ENCODE results near the gene LAMB3.

LAMB3 gene

DNA sequence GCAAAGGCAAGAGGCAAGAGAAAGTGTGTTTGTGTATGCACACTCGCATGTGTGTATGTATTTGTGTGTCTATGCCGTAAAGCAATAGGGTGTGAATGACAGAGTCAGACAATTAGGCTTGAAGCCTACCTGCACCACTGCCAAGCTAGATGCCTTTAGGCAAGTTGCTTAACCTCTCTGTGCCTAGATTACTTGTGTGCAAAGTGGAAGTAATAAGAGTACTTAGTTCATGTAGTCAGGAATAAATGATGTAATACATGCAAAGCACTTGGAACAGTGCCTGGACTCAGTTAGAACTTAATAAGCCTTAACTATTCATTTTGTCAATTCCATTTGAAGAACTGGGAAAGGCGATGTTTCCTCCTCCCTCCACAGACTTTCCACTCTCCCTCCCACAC is 31.7 kb downstream of the LAMB3 start:
- H3K27ac Mint-ChIP-seq = no peak overlapping the region
- H3K4me1 Mint-ChIP-seq (ENCODE audit: low read depth) = no peaks in the 10 kb centered on the region
- H3K36me3 Mint-ChIP-seq (ENCODE audit: low read depth) = no peaks in the 10 kb centered on the region
- no peak overlapping the region for H3K4me3 Mint-ChIP-seq
- H3K9me3 Mint-ChIP-seq = no peaks in the 10 kb centered on the region
- H3K27me3 Mint-ChIP-seq = no peaks in the 10 kb centered on the region

DNA sequence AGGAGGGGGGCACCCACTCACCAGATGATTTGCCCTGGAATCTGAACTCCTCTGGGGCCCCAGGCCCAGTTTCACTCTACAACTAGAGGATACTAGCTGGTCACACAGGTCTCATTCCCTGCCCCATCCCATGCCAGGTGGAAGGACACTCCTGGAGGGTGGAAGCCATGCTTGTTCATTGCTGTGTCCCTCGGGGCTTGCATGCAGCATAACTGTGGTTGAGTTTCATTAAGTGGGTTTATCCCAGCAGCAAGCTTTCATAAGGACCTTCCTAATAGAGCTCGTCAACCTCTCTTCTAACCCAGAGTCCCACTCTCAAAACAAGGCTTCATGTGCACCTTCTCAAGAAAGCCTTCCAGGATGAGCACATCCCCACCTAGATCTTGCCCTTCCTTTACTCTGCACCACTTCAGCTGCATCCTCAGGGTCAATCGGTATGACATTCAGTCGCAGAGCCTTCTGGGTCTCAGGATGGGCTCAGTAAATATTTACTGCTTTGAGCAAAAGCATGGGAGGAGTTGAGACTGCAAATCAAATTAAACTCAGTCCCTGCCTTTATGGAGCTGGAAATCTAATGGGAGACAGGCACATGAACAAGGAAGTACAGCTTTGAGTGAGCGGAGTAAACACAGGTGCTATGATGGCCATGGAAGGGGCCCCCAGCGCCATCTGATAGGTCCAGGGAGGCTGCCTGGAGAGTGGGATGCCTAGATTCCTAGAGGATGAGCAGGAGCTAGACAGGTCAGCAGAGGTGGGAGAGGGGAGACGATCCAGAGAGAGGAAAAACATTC is 32.3 kb downstream of the LAMB3 start:
- Mint-ChIP-seq H3K36me3 (ENCODE audit: low read depth) (no peaks in the 10 kb centered on the region), H3K27ac (no peak overlapping the region), H3K4me1 (ENCODE audit: low read depth) (no peaks in the 10 kb centered on the region), H3K9me3 (no peaks in the 10 kb centered on the region), H3K4me3 (no peak overlapping the region), H3K27me3 (no peaks in the 10 kb centered on the region)

DNA sequence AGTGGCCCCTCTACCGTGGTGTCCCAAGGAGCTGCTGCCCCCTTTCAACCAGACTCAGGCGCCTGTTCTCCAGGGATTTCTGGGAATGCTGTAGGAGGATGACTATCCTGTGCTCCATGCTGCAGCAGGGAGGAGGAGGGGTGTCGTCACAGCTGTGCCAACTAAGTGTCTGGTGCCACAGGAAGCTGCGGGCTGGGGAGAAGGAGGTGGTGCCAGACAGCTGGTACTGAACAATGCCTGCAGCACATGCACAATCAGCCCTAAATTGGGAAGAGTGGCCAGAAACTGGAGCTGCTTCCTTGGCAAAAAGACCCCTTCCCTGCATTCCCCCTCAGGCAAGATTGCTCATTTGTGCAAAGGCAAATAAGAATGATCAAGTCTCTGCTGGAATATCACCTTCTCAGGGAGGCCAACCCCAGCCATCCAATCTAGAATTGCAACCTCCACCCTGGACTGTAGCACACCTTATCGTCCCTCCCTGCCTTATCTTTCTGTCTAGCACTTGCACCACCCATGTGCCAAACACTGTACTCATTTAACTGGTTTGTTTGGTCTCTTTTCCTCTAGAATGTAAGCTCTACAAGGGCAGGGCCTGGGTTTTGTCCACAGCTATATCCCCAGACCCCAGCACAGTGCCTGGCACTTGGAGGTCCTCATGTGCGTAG is 33.3 kb downstream of the LAMB3 start:
- H3K9me3 Mint-ChIP-seq = no peaks in the 10 kb centered on the region
- H3K27ac Mint-ChIP-seq = no peak overlapping the region
- H3K4me3 Mint-ChIP-seq = no peak overlapping the region
- no peaks in the 10 kb centered on the region for H3K27me3 Mint-ChIP-seq
- no peaks in the 10 kb centered on the region for H3K36me3 Mint-ChIP-seq (ENCODE audit: low read depth)
- H3K4me1 Mint-ChIP-seq (ENCODE audit: low read depth) = no peaks in the 10 kb centered on the region

DNA sequence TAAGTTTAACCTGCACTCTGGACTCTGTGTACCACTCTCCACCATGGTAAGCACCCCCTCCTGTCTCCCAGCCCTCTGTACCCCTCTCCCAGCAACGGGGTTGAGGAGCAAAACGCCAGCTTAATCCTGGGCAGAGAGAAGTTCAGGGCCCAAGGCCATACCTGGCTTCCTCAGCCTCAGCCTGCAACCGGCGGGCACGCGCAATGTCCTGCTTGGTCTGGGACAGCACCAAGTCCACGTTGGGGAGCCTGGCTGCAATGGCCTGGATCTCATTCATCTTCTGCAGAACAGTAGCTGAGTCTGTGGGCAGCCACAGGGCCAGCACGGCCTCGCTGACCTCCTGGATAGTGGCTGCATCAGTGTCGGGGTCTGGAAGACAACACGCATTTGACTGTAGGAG is 33.9 kb downstream of the LAMB3 start:
- Mint-ChIP-seq H3K27ac (no peak overlapping the region), H3K4me1 (ENCODE audit: low read depth) (no peaks in the 10 kb centered on the region), H3K27me3 (no peaks in the 10 kb centered on the region), H3K4me3 (no peak overlapping the region), H3K36me3 (ENCODE audit: low read depth) (no peaks in the 10 kb centered on the region), H3K9me3 (no peaks in the 10 kb centered on the region)

DNA sequence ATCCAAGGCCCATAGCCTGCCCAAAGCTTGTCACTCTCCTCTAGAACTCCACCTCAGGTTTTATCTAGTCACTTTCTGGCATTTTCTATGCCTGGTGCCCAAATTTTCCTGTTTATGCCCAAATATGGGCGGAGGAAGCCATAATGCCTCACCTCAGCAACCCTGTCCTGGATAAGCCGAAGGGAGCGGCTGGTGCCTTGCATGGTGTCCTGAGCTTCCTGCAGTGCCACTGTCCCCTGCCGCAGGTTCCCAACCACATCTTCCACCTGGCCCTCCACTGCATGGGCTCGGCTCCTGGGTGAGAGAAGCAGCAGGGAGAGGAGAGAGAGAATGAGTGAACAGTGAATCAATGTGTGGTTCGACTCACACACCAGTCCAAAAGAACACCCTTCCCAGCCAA is 34.5 kb downstream of the LAMB3 start:
- Mint-ChIP-seq H3K27ac (no peak overlapping the region), H3K27me3 (no peaks in the 10 kb centered on the region), H3K4me1 (ENCODE audit: low read depth) (no peaks in the 10 kb centered on the region), H3K4me3 (no peak overlapping the region), H3K36me3 (ENCODE audit: low read depth) (no peaks in the 10 kb centered on the region), H3K9me3 (no peaks in the 10 kb centered on the region)

DNA sequence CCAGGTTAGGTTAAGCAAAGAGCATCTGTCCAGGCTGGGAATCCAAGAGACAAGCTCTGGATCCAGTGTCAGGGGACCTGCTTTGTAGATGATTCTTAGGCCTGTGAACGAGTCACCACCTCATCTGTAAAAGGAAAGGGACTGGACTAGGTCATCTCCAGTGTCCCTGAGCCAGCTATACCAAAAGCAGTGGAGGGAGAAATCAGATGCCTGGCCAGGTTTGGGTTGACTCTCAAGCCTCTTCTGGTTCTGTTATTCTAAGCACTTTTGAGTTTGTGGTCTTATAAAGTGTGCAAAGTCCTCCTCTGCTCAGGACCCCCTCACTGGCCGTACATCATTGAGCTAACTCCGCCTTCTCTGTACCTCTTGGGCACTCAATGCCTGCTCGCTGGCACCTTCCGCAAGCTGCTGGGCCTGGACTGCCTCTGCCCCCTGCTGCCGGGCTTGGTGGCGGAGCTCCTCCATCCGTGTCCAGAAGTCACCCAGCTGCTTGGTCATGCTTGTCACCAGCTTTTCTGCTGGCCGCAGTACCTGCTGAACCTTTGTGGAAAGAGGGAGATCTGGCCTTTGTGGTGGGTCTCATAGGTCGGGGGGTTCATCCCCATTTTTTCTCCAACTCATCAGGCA is 35.1 kb downstream of the LAMB3 start:
- Mint-ChIP-seq H3K4me1 (ENCODE audit: low read depth) (no peaks in the 10 kb centered on the region), H3K36me3 (ENCODE audit: low read depth) (no peaks in the 10 kb centered on the region), H3K27me3 (no peaks in the 10 kb centered on the region), H3K27ac (no peak overlapping the region), H3K9me3 (no peaks in the 10 kb centered on the region), H3K4me3 (no peak overlapping the region)

DNA sequence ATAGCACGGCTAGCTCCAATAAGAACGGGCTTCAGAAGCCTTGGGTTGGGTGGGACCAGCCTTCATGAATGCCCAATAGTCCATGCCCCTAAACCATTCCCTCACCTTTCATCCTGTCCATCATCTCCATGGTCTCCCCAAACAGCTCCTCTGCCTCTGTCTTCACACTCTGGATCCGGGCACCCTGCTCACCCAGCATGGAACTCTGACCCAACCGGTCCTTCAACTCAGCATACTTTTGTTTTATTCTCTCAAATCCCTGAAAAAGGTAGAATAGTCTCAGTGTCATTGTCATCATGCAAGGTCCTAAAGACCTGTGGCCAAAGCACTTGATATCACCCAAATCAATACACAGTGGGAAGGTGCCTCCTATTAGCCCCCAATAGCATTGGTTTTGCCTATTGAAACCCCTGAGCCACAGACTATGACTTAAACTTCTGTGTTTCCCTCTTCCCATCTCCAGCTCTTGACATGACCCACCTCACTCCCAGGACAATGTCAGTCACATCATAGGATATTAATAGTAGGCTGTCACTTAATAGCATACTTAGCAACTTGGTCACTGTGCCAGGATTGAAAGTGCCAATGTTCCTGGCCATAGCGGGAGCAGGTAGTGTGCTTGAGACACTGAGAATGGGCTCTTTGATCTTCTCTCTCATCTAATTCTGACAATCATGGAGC is 35.7 kb downstream of the LAMB3 start:
- Mint-ChIP-seq H3K4me3 (no peak overlapping the region), H3K4me1 (ENCODE audit: low read depth) (no peaks in the 10 kb centered on the region), H3K27me3 (no peaks in the 10 kb centered on the region), H3K36me3 (ENCODE audit: low read depth) (no peaks in the 10 kb centered on the region), H3K27ac (no peak overlapping the region), H3K9me3 (no peaks in the 10 kb centered on the region)

DNA sequence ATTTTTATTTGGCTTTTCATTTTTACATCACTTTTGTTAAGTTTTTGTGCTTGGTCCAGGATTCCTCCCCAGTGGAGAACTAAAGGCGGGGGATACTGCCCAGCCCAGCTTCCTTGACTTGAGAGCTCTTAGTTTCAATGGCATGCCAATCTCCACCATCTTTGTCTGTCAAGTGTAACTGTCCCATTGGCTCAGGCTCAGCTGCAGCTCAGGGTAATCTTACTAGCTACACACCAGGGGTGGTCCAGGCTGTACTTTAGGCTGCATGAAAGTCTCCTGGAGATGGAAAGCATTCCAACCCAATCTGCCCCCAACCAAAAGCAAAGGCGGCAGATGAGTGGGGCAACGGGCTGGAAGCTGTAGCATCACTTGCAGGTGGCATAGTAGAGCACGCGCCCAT is 37.3 kb downstream of the LAMB3 start:
- no peaks in the 10 kb centered on the region for H3K4me1 Mint-ChIP-seq (ENCODE audit: low read depth)
- no peak overlapping the region for H3K4me3 Mint-ChIP-seq
- no peaks in the 10 kb centered on the region for H3K36me3 Mint-ChIP-seq (ENCODE audit: low read depth)
- no peak overlapping the region for H3K27ac Mint-ChIP-seq
- H3K9me3 Mint-ChIP-seq = no peaks in the 10 kb centered on the region
- no peaks in the 10 kb centered on the region for H3K27me3 Mint-ChIP-seq

DNA sequence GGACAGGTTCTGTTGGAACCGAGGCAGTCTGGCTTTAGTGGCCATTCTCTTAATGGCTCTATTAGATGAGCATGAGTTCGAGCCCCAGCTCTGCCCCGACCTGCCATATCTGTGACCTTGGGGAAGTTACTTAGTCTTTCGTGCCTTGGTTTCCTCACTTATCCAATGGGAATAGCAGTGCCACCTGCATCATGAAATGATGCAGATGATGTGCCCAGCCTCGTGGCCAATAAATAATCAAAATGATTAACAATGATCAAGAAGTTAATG is 38.1 kb downstream of the LAMB3 start:
- Mint-ChIP-seq H3K27me3 (no peaks in the 10 kb centered on the region), H3K27ac (no peak overlapping the region), H3K36me3 (ENCODE audit: low read depth) (no peaks in the 10 kb centered on the region), H3K4me1 (ENCODE audit: low read depth) (no peaks in the 10 kb centered on the region), H3K9me3 (no peaks in the 10 kb centered on the region), H3K4me3 (no peak overlapping the region)

DNA sequence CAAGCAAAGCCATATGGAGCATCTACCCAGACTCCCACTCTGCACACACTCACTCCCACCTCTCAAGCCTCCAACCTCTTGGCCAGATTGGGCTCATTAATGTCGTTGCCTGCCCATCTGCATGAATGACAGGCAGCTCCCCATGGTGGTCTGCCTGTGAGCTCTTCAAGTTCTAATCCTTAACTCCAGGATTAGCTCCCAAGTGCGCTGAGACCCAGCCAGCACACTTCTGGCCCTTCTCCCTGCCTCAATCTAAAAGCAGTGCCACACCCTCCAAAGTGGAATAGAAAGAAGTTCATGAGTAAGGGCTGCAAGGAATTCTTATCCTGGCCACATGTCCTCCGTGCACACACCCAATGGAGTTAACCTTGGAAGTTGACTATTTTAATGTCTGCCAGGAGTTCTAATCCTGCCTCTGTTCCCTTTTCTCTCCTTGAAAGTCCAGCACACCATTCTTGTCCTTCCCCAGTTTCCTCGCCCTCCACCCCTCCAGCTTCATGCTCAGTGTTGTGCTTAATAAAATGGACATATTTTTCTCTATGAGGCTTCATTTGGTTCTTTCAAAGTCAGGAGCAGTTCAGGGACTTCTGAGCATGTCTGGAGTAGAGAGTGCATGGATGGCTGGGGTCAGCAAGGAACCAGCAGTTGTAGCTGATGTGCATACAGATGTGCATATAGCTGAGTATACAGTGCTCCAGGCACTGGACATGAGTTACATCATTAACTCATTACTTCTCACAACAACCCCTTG is 38.6 kb downstream of the LAMB3 start:
- H3K27me3 Mint-ChIP-seq = no peaks in the 10 kb centered on the region
- H3K36me3 Mint-ChIP-seq (ENCODE audit: low read depth) = no peaks in the 10 kb centered on the region
- H3K27ac Mint-ChIP-seq = no peak overlapping the region
- no peaks in the 10 kb centered on the region for H3K4me1 Mint-ChIP-seq (ENCODE audit: low read depth)
- H3K4me3 Mint-ChIP-seq = no peak overlapping the region
- H3K9me3 Mint-ChIP-seq = no peaks in the 10 kb centered on the region

DNA sequence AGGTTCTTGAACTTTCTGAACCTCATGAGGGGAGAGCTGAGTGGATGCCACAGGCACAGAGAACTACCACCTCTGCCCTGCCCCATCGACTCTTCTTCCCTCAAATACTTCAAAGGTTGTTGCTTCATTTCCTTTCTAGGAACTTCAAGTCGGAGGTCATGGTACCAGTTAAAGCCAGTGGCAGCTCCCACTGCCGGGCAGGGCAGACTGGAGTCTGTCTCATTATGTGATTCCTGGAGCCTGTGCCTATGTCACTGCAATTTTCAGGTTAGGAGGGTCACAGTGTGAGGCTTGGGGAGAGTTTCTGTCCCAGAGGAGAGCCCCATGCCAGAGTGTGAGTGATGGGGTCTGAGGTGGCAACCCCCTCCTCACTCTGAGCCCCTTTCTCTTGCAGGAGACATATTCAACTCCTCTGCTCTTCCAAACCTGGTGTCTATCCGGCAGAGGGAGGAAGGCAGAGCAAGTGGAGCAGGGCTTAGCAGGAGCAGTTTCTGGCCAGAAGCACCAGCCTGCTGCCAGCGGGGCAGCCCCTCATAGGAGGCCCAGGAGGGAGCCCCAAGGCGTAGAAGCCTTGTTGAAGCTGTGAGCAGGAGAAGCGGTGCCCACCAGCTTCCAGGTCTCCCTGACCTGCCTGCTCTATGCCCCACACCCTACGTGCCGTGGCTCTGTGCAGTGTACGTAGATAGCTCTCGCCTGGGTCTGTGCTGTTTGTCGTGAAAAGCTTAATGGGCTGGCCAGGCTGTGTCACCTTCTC is 39.4 kb downstream of the LAMB3 start:
- Mint-ChIP-seq H3K27me3 (no peaks in the 10 kb centered on the region), H3K9me3 (no peaks in the 10 kb centered on the region), H3K4me1 (ENCODE audit: low read depth) (no peaks in the 10 kb centered on the region), H3K36me3 (ENCODE audit: low read depth) (no peaks in the 10 kb centered on the region), H3K4me3 (no peak overlapping the region), H3K27ac (no peak overlapping the region)

DNA sequence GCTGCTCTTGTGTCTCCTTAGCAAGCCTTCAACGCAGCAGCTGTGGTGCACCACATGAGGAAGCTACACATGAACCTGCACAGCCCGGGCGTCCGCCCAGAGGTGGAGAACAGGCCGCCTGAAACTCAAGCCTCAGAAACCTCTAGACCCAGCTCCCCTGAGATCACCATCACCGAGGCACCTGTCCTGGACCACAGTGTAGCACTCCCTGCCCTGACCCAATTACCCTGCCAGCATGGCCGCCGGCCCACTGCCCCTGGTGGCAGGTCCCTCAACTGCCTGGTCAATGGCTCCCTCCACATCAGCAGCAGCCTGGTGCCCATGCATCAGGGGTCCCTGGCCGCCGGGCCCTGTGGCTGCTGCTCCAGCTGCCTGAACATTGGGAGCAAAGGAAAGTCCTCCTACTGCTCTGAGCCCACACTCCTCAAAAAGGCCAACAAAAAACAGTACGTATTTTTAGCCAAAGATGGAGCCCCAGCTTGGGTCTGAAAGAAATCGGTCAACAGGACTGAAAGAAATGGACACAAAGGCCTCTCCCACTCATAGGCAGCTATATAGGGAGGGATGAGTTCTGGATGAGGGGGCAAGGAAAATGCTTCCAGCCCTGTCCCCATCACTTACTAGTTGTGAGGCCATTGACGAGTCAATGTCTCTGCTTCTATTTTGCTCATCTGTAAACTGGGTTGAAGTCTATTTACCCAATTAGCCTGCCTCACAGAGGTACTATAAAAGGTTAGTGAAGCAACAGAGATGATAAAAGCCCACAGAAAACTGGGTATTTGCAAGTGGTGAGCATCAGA is 40.3 kb downstream of the LAMB3 start:
- Mint-ChIP-seq H3K36me3 (ENCODE audit: low read depth) (no peaks in the 10 kb centered on the region), H3K27me3 (no peaks in the 10 kb centered on the region), H3K4me1 (ENCODE audit: low read depth) (no peaks in the 10 kb centered on the region), H3K4me3 (no peak overlapping the region), H3K27ac (no peak overlapping the region), H3K9me3 (no peaks in the 10 kb centered on the region)

DNA sequence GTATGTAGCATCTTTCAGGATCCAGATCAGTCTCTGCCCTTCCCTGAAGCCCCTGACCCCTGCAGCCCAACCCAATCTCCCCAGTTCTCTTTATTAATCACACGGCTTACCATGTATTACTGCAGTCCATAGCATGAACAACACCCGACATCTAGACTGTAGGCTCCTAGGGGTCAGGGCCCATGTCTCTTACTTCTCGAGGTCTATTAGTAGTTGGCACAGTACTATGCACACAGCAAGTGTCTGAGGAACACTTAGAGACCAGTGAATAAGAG is 41.7 kb downstream of the LAMB3 start:
- Mint-ChIP-seq H3K4me3 (no peak overlapping the region), H3K27ac (no peak overlapping the region), H3K9me3 (no peaks in the 10 kb centered on the region), H3K36me3 (ENCODE audit: low read depth) (no peaks in the 10 kb centered on the region), H3K4me1 (ENCODE audit: low read depth) (no peaks in the 10 kb centered on the region), H3K27me3 (no peaks in the 10 kb centered on the region)

All from stimulated activated naive CD8-positive, alpha-beta T cell treated with anti-CD3 and anti-CD28 coated beads, Interleukin-15, Interleukin-2, amounts not matched to agents 100 ng/mL and 50 ng/mL, for 24 hours (primary cell).